Ishikawa (cell line): ENCODE results near the gene ARSB.

Source experiments
- CEBPB ChIP-seq: IDR thresholded peaks from 2 replicates; pipeline ENCODE4 v1.6.1; 2012
- CREB1 ChIP-seq: IDR thresholded peaks from 2 replicates; pipeline ENCODE4 v1.6.1; 2012; ENCODE audit warnings: low read depth
- EP300 ChIP-seq: IDR thresholded peaks from 2 replicates; pipeline ENCODE4 v1.6.1; 2012; ENCODE audit warnings: borderline replicate concordance
- RAD21 ChIP-seq: IDR thresholded peaks from 2 replicates; pipeline ENCODE4 v1.6.1; 2012; ENCODE audit warnings: low read depth
- REST ChIP-seq: IDR thresholded peaks from 2 replicates; pipeline ENCODE4 v1.6.1; 2012; ENCODE audit warnings: low read depth, mild to moderate bottlenecking
- TAF1 ChIP-seq: IDR thresholded peaks from 2 replicates; pipeline ENCODE4 v1.6.1; 2012; ENCODE audit warnings: low read depth, mild to moderate bottlenecking
- TEAD4 ChIP-seq: IDR thresholded peaks from 2 replicates; pipeline ENCODE4 v1.6.1; 2012
- YY1 ChIP-seq: IDR thresholded peaks from 2 replicates; pipeline ENCODE4 v1.6.1; 2012; ENCODE audit warnings: low read depth
- TF ChIP-seq, protein P1 (sequence below): IDR thresholded peaks from 2 replicates; pipeline ENCODE4 v1.6.1; 2012

DNA sequence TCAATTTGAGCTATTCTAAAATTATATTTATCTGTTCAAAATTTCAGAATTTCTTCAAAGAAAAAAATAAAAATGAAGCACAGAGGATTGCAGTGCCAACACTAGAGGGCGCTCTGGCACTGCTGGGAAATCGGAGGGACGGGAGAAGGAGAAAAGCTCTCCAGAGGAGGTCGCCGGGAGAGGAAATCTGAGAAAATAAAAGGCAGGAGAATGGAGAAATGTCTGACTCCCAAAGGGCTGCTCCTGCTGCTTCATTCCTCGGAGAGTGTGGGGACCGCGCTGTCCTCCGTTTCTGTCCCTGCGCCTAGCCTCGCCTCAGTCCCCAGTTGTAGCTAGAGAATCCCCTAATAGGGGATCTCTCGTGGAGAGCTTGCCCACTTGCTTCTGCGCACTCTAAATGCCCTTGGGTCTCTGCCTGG lies 40.0 kb upstream of the ARSB start:
- TF ChIP-seq EP300 (no peak), YY1 (no peak), RAD21 (peak; percentile 96), TAF1 (no peak), CEBPB (no peak), REST (no peak), CREB1 (no peak), TEAD4 (no peak)
- TF ChIP-seq, protein P1, sequence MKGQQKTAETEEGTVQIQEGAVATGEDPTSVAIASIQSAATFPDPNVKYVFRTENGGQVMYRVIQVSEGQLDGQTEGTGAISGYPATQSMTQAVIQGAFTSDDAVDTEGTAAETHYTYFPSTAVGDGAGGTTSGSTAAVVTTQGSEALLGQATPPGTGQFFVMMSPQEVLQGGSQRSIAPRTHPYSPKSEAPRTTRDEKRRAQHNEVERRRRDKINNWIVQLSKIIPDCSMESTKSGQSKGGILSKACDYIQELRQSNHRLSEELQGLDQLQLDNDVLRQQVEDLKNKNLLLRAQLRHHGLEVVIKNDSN: no peak
